ENCODE results near the gene EHMT1.

- TF ChIP-seq MAFK (IDR thresholded peaks at IDR 0.05; ENCODE audit: partially characterized antibody): no peak
- TF ChIP-seq POLR2AphosphoS2 (conservative IDR thresholded peaks at IDR 0.05; ENCODE audit: low read length): no peak
- no peak for TF ChIP-seq POLR2A (IDR thresholded peaks at IDR 0.05; ENCODE audit: low read length)
- TF ChIP-seq ESRRA (IDR thresholded peaks at IDR 0.05; ENCODE audit: borderline replicate concordance, low read length): no peak
- TF ChIP-seq CTCF (IDR thresholded peaks at IDR 0.05): no peak
- no peak for TF ChIP-seq BHLHE40 (IDR thresholded peaks at IDR 0.05; ENCODE audit: low read depth, low read length)
- TF ChIP-seq RNF2 (IDR thresholded peaks at IDR 0.05; ENCODE audit: borderline replicate concordance, low read depth): no peak
- no peak for TF ChIP-seq ZFP36 (IDR thresholded peaks at IDR 0.05; ENCODE audit: borderline replicate concordance, partially characterized antibody)
Observed at GRCh38 chr9:137785704-137786161, 166.9 kb downstream of the EHMT1 start.

All from A549 (cell line).